ENCODE results near the gene MED9.

The MED9 gene

GRCh38 chr17:17468217-17469010 lies 8.4 kb upstream of the MED9 start:
- Histone ChIP-seq H3K79me2 (ENCODE audit: insufficient read depth, low read length) (no peaks in the 10 kb centered on the region), H3K9me2 (replicated peaks; ENCODE audit: insufficient read depth, low read length) (no peaks in the 10 kb centered on the region), H3K27ac (ENCODE audit: low read depth, low read length) (no peak overlapping the region), H3K27me3 (ENCODE audit: low read length) (no peaks in the 10 kb centered on the region), H3K9me3 (ENCODE audit: insufficient read depth, low read length) (no peaks in the 10 kb centered on the region), H2AFZ (ENCODE audit: low read depth, low read length, severe bottlenecking) (no peak overlapping the region), H3K4me2 (ENCODE audit: low read depth, low read length, poor library complexity, severe bottlenecking) (no peak overlapping the region), H3K36me3 (ENCODE audit: low read length) (no peaks in the 10 kb centered on the region), H3K4me3 (ENCODE audit: insufficient read depth, low read length, poor library complexity, severe bottlenecking) (no peak overlapping the region), H3K9ac (ENCODE audit: low read length) (no peak overlapping the region), H3F3A (ENCODE audit: insufficient read depth) (no peaks in the 10 kb centered on the region), H4K20me1 (ENCODE audit: low read depth, low read length) (no peaks in the 10 kb centered on the region)
- TF ChIP-seq CTCF (IDR thresholded peaks at IDR 0.05; ENCODE audit: insufficient read depth, low read length, poor library complexity, severe bottlenecking) (no peak), EZH2phosphoT487 (conservative IDR thresholded peaks at IDR 0.05; ENCODE audit: low read length) (no peak)

DNA sequence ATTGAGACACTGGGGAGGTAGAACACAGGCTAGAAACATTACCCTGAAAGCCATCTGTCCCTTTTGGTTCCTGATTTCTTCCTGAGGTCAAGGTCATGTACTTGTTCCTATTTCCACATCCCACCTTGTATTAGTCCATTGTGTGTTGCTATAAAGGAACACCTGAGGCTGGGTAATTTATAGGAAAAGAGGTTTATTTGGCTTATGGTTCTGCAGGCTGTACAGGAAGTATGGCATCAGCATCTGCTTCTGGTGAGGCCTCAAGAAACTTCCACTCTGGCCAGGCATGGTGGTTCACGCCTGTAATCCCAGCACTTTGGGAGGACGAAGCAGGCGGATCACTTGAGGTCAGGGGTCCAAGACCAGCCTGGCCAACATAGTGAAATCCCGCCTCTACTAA lies 7.4 kb upstream of the MED9 start:
- no peak overlapping the region for H3K4me3 ChIP-seq (ENCODE audit: insufficient read depth, low read length, poor library complexity, severe bottlenecking)
- H3K79me2 ChIP-seq (ENCODE audit: insufficient read depth, low read length): no peaks in the 10 kb centered on the region
- no peak overlapping the region for H3K27ac ChIP-seq (ENCODE audit: low read depth, low read length)
- H3K4me2 ChIP-seq (ENCODE audit: low read depth, low read length, poor library complexity, severe bottlenecking): no peak overlapping the region
- no peak for TF ChIP-seq CTCF (IDR thresholded peaks at IDR 0.05; ENCODE audit: insufficient read depth, low read length, poor library complexity, severe bottlenecking)
- TF ChIP-seq EZH2phosphoT487 (conservative IDR thresholded peaks at IDR 0.05; ENCODE audit: low read length): no peak
- H3K9me3 ChIP-seq (ENCODE audit: insufficient read depth, low read length): no peaks in the 10 kb centered on the region
- H3K27me3 ChIP-seq (ENCODE audit: low read length): no peaks in the 10 kb centered on the region
- no peaks in the 10 kb centered on the region for H3K9me2 ChIP-seq (replicated peaks; ENCODE audit: insufficient read depth, low read length)
- H3F3A ChIP-seq (ENCODE audit: insufficient read depth): no peaks in the 10 kb centered on the region
- no peaks in the 10 kb centered on the region for H4K20me1 ChIP-seq (ENCODE audit: low read depth, low read length)
- H3K36me3 ChIP-seq (ENCODE audit: low read length): no peaks in the 10 kb centered on the region
- no peak overlapping the region for H2AFZ ChIP-seq (ENCODE audit: low read depth, low read length, severe bottlenecking)
- no peak overlapping the region for H3K9ac ChIP-seq (ENCODE audit: low read length)

DNA sequence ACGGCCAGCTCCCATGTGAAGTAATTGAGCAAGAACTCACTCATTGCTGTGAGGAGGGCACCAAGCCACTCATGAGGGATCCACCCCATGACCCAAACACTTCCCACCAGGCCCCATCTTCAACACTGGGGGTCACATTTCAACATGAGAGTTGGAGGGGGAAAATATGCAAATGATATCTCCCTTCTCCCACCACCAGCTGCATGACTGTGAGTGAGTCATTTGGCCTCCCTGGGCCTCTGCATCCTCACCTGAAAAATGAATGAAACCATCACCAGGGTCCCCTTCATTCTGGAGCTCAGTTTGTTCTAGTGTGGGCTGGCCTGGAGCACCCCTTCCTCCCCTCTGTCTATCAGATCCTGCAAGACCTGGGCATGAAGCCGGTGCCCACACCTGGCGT lies 6.8 kb upstream of the MED9 start:
- H3K9me2 ChIP-seq (replicated peaks; ENCODE audit: insufficient read depth, low read length): no peaks in the 10 kb centered on the region
- no peak overlapping the region for H3K4me3 ChIP-seq (ENCODE audit: insufficient read depth, low read length, poor library complexity, severe bottlenecking)

More for the DNA sequence above, 6.8 kb upstream of the MED9 start:
- no peaks in the 10 kb centered on the region for H3K27me3 ChIP-seq (ENCODE audit: low read length)
- H3K9ac ChIP-seq (ENCODE audit: low read length): no peak overlapping the region
- no peaks in the 10 kb centered on the region for H4K20me1 ChIP-seq (ENCODE audit: low read depth, low read length)
- H3K36me3 ChIP-seq (ENCODE audit: low read length): no peaks in the 10 kb centered on the region
- H3K79me2 ChIP-seq (ENCODE audit: insufficient read depth, low read length): no peaks in the 10 kb centered on the region
- H2AFZ ChIP-seq (ENCODE audit: low read depth, low read length, severe bottlenecking): no peak overlapping the region
- no peaks in the 10 kb centered on the region for H3K9me3 ChIP-seq (ENCODE audit: insufficient read depth, low read length)
- no peak overlapping the region for H3K27ac ChIP-seq (ENCODE audit: low read depth, low read length)
- TF ChIP-seq EZH2phosphoT487 (conservative IDR thresholded peaks at IDR 0.05; ENCODE audit: low read length) (no peak), CTCF (IDR thresholded peaks at IDR 0.05; ENCODE audit: insufficient read depth, low read length, poor library complexity, severe bottlenecking) (no peak)
- H3F3A ChIP-seq (ENCODE audit: insufficient read depth): no peaks in the 10 kb centered on the region
- no peak overlapping the region for H3K4me2 ChIP-seq (ENCODE audit: low read depth, low read length, poor library complexity, severe bottlenecking)

Measured in SU-DHL-6 (cell line).